ENCODE results near the gene DNMT3A.

DNMT3A gene

GRCh38 chr2:25341753-25342371, at the start of gene DNMT3A:
Gene DNMT3A (minus strand): TSS chr2:25341925. CDS start chr2:25313984, 27,941 bp downstream.
- no peak for FAIRE-seq

DNA sequence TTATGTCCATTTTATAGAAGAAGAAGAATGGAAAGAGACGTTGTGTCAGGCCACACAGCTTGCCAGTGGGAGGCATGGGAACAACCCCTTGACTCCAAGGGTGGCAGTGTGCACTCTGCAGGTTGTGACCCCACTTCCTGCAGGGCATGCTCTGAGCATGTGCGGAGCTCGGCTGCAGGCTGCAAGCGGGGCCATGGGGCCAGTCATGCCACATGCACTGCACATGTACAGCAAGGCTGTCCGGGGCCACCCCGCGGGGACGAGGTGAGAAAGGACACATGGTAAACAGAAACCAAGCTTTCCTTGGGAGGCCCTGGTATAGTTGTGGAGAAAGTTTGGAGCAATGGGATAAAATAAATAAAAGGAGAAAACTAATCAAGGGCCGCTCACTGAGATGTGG, 47.4 kb upstream of the DNMT3A start:
- FAIRE-seq, result no peak

GRCh38 chr2:25388491-25388890, 46.8 kb upstream of the DNMT3A start:
- FAIRE-seq, result no peak

GRCh38 chr2:25387876-25388449, 46.2 kb upstream of the DNMT3A start:
- FAIRE-seq, result no peak

DNA sequence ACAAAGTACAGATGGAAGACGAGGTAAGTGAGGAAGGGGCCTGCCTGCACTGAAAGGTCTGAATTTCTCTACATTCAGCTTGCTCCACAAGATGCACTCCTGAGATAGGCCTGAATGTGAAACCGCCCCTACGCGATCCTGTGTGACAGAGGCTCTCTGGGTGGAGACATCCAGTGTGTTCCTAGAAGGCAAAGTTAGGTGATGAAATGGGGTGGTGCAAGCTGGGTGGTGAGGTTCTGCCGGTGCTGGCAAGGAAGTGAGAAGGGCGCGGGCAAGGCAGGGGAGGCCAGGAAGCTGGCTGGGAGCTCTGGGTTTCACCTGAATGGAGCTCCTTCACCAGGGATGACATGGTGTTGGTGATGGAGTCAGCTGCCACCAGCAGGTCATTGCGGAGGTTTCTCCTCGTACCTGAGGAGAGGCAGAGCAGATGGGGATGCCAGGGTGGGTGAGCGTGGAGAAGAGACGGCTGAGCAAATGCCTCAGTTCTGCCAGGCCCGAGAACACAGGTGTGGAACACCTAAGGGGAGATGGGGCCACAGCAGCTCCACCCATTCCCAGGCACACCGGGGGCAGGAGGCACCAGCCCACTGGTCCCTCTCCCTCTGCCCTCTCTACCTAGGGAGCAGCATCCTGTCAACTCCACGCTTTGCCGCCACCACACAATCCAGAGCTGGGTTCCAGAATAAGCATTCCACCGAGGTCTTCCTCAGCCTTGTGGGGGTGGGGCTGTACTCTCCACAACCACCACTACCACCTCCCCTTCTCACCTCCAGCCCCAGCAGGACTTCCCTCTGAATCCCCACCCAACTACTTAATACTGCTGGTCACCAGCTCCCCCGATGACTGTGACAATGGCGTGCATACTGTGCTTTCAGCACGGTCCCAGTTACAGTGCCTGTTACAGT, 45.5 kb upstream of the DNMT3A start:
- no peak for FAIRE-seq

GRCh38 chr2:25385910-25386309, 44.2 kb upstream of the DNMT3A start:
- no peak for FAIRE-seq

DNA sequence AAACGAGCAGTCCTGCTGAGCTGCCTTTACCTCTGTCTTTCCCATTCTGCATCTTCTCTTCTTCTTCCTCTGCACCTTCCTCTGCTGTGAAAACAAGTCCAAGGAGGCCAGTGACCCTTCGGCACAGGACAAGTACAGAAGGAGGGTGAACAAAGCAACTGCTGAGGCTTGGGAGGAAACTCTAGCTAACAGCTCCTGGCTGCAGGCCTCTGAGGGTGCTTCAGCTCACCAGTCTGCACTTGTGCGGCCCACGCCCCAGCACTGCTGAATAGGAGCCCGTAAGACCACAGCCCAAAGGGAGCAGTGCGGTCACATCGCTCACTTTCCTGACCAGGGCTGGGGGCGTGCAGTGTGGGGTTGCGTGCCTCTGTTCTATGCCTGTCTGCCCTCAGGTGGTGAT, 42.1 kb upstream of the DNMT3A start:
- no peak for FAIRE-seq

DNA sequence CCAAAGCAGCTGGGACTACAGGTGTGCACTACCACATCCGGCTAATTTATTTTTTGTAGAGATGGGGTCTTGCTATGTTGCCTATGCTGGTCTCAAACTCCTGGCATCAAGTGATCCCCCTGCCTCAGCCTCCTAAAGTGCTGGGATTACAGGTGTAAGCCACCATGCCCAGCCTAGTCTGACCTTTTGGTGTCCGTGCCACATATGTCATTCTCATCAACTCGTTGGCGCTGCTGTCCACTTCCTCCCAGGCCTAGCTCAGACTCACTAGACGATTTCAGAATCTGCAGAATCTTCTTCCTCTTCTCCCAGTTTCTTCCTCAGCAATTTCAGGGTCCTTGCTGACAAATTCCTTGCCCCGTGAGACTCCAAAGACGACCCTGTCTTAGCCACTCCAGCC, 39.8 kb upstream of the DNMT3A start:
- FAIRE-seq, result no peak

DNA sequence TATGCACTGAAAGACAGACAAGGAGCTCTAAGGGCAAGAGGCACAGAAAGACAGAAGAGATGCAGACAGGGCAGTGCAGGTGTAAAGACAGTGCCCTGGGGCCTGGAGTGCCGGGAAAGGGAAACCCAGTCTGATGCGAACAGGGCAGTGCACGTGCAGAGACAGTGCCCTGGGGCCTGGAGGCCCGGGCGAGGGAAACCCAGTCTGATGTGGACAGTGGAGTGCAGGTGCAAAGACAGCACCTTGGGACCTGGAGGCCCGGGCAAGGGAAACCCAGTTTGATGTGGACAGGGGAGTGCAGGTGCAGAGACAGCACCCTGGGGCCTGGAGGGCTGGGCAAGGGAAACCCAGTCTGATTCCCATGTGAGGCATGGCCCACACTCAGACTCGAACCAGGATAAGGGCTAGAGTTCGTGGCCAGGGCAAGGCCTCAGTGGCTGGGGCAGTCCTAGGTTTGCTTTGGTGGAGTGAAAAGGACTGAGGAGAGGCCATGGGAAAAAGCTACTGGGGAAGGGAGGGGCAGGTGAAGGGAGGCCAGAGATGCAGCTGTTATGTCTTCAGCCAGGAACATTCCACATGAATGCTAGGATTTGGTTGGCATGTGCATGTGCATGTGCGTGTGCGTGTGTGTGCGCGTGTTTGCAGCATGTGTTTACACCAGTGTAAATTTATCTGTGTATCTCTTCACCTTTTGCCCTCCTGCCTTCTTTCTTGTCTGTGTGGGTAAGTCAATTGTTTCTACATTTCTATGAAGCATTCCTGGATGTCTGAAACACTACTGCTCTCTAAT, 39.1 kb upstream of the DNMT3A start:
- no peak for FAIRE-seq

DNA sequence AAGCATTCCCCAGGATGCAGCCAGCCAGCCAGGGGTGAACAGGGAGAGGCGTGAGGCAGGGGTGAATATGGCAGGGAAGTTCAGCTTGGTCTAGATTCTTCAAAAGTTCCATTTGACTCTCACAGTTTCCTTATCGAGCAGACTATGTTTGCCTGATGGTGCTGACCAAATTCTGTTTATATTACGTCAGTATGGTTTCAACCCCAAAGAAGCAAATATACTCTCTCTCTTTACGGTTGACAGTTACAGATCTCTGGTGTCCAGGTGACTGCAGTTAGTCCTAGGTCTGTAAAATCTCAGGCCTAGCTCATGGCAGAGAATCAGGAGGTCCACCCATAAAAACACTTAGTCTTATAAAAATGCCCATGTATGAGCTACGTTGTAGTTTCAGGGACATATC, 38.3 kb upstream of the DNMT3A start:
- FAIRE-seq, result no peak

GRCh38 chr2:25379535-25379934, 37.8 kb upstream of the DNMT3A start:
- FAIRE-seq, result no peak

GRCh38 chr2:25378731-25379490, 37.2 kb upstream of the DNMT3A start:
- no peak for FAIRE-seq

GRCh38 chr2:25377822-25378421, 36.2 kb upstream of the DNMT3A start:
- no peak for FAIRE-seq

GRCh38 chr2:25376750-25377621, 35.3 kb upstream of the DNMT3A start:
- no peak for FAIRE-seq

GRCh38 chr2:25375989-25376545, 34.3 kb upstream of the DNMT3A start:
- no peak for FAIRE-seq

GRCh38 chr2:25375371-25375988, 33.8 kb upstream of the DNMT3A start:
- FAIRE-seq, result no peak

DNA sequence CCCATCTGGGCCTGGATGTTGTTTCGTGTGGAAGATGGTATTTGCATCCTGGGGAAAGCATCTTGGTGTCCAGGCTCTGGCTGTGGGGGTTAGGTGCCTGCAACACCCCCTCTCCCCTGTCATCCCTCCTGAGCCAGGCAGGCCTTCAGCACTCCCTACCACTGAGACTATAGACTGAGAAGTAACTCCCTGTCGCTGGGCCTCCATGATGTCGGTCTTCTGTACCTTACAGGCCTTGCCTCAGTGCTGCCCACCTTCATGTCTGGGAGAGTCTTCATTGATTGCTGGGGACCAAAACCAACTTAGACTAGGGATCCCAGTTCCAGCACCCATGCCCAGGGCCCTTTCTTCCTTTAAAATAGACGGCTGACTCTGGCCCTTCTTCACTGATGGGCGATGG, 33.1 kb upstream of the DNMT3A start:
- no peak for FAIRE-seq

DNA sequence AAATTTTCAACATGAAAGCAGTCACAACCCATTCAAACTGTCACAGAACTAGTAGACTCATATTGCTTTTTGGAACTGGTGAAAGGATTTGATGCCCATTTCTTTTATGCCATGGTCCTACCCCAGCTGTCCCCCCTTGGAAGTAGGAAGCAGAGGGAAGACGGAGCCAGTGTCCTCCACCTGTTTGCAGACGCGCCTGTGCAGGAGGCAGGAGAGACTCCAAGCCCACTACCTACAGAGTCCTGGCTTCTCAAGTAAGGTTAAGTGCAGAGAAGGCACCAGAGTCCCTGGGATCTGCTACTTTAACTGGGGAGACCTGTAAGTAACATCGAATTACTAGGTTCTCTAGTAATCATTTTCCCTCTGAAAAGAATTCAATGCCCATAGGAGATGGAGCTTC, 32.7 kb upstream of the DNMT3A start:
- no peak for FAIRE-seq

- no peak for FAIRE-seq
These were observed 31.7 kb upstream of the DNMT3A start for GRCh38 chr2:25373269-25373981.
